HG02623 (cell line): ENCODE results near the gene RNU1-3.
"Not testable (repeated sequence)": the region's sequence is repeated elsewhere in the genome, so short reads cannot be mapped to it uniquely, and the experiment has no call there.

ENCODE experiments used
- ATAC-seq: cut with Tn5 transposase; IDR thresholded peaks from one replicate; pipeline ENCODE4 v1.9.1; 2021; ENCODE audit warnings: moderate library complexity; ENCODE audit not compliant: unreplicated experiment

The RNU1-3 gene

DNA sequence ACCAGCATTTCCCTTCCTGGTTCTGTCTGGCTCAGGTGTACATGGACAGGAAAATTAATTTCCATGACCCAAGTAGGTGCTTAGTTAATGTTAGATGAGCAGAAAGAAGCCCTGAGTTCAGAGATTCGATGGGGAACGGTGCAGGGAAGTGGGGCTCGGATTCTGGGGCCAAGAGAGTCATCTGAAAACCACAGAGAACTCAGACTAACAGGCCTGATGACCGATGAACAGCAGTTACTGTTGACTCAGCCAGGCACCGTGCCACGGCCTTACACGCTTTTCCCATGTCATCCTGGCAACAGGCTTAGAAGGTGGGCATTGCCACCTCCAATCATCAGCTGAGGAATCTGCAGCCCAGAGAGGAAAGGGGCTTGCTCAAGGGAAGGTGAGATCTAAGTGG is 43.4 kb downstream of the RNU1-3 start:
- ATAC-seq: not testable (repeated sequence)

DNA sequence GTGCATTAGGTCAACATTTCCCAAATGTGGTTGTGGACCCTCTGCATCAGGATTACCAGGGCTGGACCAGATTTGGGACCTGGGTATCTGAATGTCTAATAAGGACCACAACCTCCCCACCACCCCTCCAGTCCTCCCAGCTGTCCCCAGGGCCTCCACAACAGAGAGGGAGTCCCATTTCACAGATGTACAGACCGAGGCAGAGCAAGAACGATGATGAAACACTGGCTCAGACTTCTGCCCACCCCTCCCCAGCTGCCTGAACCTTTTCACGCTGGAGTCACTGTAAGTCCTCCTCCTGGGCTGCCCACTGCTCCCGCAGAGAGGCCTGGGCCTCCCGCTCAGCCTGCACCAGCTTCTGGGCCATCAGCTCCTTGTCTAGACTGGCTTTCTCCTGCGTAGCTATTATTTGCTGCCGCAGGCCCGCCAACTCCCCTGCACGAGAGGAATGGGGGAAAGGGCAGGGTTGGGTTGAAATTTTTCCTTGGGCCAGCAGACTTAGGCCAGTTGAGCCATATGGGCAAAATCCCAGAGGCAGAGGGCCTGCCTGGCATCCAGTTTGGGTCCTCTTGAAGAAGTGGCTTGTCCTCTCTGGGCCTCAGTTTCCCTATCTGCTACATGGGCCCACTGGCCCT is 45.0 kb downstream of the RNU1-3 start:
- not testable (repeated sequence) for ATAC-seq

DNA sequence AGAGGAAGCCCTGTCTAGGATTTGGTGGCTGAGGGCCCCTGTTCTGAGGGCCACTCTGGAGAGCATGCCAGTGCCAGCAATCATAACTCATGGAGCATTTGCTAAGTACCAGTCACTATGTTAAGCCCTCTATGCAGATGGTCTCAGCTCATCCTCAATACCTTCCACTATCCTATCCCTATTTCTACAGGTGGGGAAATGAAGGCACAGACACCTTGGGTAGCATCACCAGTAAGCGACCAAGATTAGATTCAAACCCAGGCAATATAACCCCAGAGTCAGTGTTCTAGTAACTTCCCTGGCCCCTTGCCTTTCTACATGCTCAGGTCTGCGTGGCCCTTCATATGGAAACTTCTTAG is 45.5 kb downstream of the RNU1-3 start:
- ATAC-seq: no peak

DNA sequence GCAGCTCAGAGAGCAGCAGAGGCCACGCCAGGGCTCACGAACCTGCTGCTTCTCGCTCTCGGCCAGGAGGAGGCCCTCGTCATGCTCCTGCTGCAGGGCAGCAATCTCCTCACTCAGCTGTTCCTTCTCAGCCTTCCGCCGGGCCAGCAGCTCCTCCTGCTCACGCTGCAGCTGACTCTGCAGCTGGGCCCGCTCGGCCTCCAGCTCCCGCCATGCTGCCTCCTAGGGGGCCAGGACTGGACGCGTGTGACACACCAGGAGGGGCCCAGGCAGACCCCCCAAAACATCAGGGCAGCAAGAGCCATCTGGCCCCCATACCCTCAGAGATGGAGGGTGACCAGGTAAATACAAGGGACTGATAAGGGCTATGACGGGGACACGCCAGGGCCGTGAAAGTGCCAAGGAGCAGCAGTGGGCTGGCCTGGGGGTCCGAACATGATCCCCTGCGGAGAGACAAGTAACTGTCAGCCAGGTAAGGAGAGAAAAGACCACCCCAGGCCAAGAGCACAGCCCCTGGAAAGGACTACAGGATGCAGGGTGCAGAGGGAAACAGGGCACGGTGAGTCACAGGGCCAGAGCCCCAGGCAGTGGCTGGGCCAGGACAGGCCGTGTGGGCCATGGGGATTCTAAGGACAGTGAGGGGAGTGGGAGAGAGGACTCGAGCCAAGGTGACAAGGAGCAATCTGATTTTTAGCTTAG is 46.8 kb downstream of the RNU1-3 start:
- ATAC-seq: not testable (repeated sequence)

DNA sequence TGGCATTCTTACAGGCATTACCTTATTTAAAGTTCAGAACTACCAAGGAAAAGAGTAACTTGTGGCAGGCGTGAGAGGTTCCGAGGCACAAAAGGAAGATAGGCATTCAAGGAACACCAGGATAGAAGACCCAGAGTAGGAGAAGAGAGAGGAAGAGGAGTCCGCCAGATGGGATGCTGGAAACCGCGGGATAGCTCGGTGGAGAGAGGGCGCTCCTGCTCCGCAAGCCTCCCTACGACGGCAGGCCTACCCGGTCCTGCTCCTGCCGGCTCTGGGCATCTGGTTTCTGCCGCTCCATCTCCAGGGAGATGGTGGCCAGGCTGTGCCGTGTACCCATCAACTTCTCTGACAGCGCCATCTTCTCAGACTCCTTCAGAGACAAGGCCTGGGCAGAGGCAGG is 48.0 kb downstream of the RNU1-3 start:
- ATAC-seq: no peak

DNA sequence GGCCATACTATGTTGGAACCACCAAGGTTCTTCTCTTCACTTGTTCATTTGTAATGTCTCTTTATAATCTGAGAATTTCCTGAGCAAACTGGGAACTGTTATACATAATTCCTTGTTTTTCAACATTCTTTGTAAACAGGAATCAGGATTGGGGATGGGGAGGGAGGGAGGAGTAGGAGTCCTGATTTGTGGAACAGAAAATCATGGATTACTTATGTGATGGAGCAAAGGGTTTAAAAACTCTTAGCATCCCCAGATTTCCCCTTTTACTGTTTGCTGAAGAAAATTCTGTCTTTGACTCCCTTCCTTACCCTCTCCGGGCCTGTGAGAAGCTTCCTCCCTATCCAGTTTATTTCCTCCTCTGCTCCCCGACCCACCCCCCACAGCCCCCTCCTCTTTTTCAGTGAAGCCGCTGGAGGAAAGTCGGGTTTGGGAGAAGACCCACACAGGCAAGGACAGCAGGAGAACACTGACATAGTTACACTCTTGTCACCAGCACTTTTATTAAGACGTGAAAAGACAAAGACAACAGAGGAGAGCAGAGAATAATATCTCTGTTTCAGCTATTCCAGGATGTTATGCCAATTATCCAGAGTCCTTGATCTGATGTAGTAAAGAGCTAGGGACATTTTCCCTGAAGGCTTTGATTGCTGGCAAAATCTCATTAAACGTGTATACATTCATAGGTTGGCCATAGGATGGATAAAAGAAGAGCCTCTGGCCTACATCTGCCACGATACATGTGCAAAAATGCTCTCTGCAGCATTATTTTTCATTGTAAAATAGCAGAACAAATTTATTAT is 48.8 kb downstream of the RNU1-3 start:
- ATAC-seq: no peak

DNA sequence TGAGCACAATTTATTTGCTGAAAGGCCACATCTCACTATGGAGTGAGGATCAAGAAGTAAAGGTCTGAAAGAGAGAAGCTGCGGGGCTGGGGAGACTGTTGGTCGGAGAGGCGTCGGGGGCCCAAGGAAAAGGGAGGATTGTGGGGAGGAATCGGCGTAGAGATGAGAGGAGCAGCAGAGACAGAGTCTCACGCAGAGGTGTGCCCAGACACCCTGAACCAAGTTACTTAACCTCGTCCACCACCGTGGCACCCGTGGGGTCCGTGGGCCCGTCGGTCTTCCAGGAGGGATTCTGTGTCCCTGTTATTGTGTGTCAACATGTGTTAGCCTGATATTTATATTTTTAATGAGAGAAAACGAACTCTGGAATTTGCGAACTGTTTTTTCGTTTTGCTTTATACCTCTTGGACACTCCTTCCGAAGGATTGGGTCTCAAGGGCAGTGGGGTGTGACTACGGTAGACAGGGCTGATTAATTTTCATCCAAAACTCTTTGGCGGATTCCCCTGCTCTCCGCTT is 49.6 kb downstream of the RNU1-3 start:
- ATAC-seq: no peak
